NK-92 (cell line): Measurements from ENCODE around the gene SERPINB3.
"Not testable (repeated sequence)": the region's sequence is repeated elsewhere in the genome, so short reads cannot be mapped to it uniquely, and the experiment has no call there.

ENCODE experiments used
- DNase-seq: peaks from one replicate; lab custom pipeline; 2025; ENCODE audit not compliant: unreplicated experiment; lab: John Stamatoyannopoulos, UW

The SERPINB3 gene

GRCh38 chr18:63648241-63648640 lies 13.5 kb downstream of the SERPINB3 start:
- DNase-seq, result no peak

DNA sequence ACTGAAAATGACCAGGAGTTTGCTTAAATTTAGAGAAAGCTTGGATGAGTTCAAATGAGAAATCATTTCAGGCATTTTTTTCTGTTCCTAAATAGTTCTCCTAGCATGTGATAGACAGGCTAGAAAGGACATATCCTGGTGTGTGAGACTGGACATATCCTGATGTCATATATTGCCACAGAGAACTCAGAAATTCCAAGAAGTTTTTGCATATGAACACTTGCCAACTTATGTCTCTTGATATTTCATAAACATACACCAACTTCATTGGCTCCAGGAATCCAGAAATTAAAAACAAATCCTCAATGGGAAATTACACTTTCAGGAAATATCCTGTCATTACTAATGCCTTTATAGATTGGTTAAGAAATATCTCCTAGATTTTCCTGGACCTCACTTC lies 14.8 kb downstream of the SERPINB3 start:
- DNase-seq, result no peak

DNA sequence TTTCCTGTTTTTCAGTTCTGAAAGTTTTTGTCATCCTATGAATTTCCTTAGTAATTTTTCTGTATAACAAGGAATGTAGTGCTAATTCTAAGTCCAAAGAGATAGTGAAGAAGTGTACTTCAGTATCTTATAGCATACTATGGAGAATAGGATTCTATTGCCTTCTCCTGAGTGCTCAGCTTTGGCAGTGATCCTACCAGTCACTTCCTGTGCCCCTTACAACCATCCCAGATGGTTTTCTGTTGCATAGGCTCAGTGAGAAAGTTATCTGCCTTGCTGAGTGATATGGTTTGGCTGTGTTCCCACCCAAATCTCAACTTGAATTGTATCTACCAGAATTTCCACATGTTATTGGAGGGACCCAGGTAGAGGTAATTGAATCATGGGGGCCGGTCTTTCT lies 17.0 kb downstream of the SERPINB3 start:
- not testable (repeated sequence) for DNase-seq

GRCh38 chr18:63644142-63644541 lies 17.6 kb downstream of the SERPINB3 start, which contains the start of gene SERPINB4:
Gene SERPINB4, minus strand, starts transcription at chr18:63644256. Its CDS starts 679 bp downstream, at chr18:63643577.
- DNase-seq, result not testable (repeated sequence)

GRCh38 chr18:63642668-63643356 lies 18.9 kb downstream of the SERPINB3 start:
- DNase-seq, result not testable (repeated sequence)

- not testable (repeated sequence) for DNase-seq
Measured at GRCh38 chr18:63641157-63641680, 20.5 kb downstream of the SERPINB3 start.

- no peak for DNase-seq
Measured at GRCh38 chr18:63637703-63638102, 24.0 kb downstream of the SERPINB3 start.

GRCh38 chr18:63627819-63628218 lies 33.9 kb downstream of the SERPINB3 start:
- DNase-seq, result no peak

DNA sequence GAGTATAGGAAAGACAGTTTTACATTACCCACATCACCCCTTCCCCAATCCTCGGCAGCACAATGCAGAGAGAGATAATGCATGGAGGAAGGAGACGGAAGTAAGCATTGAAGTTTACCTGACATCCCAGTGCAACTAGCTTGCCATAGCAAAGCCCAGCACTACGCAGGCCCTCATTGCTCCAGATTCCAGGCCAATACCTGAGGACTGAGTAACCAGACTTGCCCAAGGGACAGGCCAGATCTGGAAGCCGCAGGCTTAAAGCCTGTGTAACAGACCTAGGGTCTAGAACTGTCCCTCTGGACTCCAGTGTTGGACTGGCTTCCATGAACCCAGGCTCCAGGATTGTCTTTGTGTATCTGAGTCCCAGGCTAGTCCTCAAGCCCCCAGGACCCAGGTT lies 35.3 kb downstream of the SERPINB3 start:
- no peak for DNase-seq

GRCh38 chr18:63624863-63625262 lies 36.8 kb downstream of the SERPINB3 start:
- no peak for DNase-seq

DNA sequence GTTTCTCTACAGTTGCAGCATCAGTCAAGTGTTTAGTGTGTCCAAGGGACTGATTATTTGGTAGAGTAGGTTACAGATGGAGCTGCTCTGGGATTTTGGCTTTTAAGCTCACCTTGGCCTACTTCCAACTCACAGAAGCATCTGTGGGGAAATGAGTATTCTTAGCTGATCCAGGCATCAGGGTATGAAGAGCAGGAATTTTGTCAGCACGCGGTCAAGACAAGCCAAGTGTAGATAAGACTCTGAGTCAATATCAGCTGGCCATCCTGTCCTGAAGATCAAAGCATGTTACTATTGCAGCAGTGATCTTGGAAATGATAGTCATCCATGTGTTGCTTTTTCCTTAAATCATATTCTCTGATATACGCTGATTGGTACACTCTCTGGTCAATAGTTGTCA lies 42.0 kb downstream of the SERPINB3 start:
- no peak for DNase-seq

- DNase-seq, result no peak
Measured at GRCh38 chr18:63617915-63618234, 43.8 kb downstream of the SERPINB3 start.

DNA sequence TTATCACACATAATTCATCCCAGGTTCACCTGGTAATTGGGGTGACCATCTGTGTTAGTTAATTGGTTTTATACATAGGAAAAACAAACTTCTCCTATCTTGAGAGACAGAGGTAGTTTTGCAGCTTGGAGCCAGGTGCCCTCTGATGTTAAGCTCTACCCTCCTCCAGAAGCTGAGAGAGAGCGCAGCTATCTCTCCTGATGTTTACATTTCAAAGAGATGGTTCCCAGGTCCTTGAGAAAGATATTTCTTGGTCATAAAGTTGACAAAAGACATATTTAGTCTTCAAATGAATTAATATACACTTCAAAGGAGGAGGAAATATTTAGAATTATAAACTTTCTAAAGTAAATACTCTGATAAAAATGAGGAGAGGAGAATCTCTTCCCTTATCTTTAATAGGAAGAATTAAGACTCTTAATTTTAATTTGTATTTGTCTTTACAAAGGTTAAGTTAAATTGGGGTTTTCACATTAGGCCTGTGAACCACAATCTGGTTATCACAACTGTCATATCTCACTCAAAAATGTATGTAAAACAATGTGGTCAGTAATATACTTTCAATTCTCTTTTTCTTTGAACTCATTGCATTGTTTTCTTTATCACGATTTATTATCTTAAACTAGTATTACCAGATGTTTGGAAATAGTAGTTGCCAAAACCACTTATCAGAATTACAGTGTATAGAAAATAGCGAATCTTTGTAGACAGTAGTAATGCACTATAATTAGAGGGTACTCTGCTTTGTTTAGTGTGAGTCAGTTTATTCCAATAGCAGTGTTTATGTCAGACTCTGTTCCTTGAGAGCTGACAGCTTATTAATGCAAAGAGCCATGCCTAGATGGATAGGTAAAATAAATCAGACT lies 44.4 kb downstream of the SERPINB3 start:
- no peak for DNase-seq

- no peak for DNase-seq
Measured at GRCh38 chr18:63613420-63613819, 48.3 kb downstream of the SERPINB3 start.

GRCh38 chr18:63606526-63606925 lies 55.2 kb downstream of the SERPINB3 start:
- DNase-seq, result no peak
